22Rv1 (cell line): ENCODE measurements around the gene DMKN.

Experiments used
- ZFX ChIP-seq: fragments of 450-650 bp; IDR thresholded peaks from 2 replicates; pipeline ENCODE4 v1.6.1; 2017; ENCODE audit warnings: antibody characterized with exemption, borderline replicate concordance
- TF ChIP-seq, protein P1 (sequence below): fragments of 450-650 bp; IDR thresholded peaks from 2 replicates; pipeline ENCODE4 v1.5.1; 2017; ENCODE audit warnings: mild to moderate bottlenecking

DNA sequence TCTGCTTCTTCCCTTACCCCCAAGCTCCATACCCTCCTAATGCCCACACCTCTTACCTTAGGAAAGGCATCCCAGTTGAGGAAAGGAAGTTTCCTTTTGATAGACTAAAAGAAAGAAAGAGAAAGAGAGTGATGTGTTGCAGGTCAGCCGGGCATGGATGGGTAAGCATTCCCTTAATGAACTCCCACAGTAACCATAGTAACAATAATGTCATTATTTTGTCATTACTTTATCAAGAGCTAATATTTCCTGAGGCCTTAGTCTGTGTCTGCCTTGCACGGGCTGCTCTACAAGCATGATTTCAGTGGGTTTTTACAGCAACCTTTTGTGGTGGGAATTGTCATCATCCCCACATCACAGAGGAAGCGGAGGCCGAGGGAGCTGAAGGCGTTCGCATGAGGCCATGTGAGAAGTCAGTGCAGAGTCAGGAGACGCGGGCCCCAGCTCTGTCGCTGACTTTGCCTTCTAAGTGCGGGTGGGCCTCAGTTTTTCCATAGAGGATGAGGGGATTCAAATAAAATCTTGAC lies 25.7 kb downstream of the DMKN start:
- TF ChIP-seq, protein P1, sequence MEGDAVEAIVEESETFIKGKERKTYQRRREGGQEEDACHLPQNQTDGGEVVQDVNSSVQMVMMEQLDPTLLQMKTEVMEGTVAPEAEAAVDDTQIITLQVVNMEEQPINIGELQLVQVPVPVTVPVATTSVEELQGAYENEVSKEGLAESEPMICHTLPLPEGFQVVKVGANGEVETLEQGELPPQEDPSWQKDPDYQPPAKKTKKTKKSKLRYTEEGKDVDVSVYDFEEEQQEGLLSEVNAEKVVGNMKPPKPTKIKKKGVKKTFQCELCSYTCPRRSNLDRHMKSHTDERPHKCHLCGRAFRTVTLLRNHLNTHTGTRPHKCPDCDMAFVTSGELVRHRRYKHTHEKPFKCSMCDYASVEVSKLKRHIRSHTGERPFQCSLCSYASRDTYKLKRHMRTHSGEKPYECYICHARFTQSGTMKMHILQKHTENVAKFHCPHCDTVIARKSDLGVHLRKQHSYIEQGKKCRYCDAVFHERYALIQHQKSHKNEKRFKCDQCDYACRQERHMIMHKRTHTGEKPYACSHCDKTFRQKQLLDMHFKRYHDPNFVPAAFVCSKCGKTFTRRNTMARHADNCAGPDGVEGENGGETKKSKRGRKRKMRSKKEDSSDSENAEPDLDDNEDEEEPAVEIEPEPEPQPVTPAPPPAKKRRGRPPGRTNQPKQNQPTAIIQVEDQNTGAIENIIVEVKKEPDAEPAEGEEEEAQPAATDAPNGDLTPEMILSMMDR = no peak
- TF ChIP-seq ZFX = no peak
